Upper lobe of left lung (tissue), 4 donors: ENCODE data around the gene MAP4K4.

Experiments
- CTCF ChIP-seq, 6 experiments: fragments of 450-650 bp in 4 of 6; fragments of 200-600 bp in 2 of 6; sonication (generic) in 2 of 6; IDR thresholded peaks; one replicate each; pipeline ENCODE4 v1.5.1; 2016 to 2019; ENCODE audit warnings: antibody characterized with exemption in 6 of 6
- POLR2A ChIP-seq, 4 donors: fragments of 450-650 bp; IDR thresholded peaks; one replicate each; pipeline ENCODE4 v1.5.1; 2016 to 2017; ENCODE audit warnings: antibody characterized with exemption in 4 of 4, mild to moderate bottlenecking in 2 of 4

GRCh38 chr2:101806123-101806522 is 108.6 kb downstream of the MAP4K4 start:
- TF ChIP-seq CTCF (IDR thresholded peaks at IDR 0.05): no peak
- no peak for TF ChIP-seq POLR2A (IDR thresholded peaks at IDR 0.05)
